ENCODE data around the gene ALG11. TPM values are rescaled to one million over a fixed set of nuclear protein-coding genes. Genes with fewer than 3 reads are reported as not detected.
"Not testable (repeated sequence)": the region's sequence is repeated elsewhere in the genome, so short reads cannot be mapped to it uniquely, and the experiment has no call there.

ALG11 gene
- total RNA-seq, 6 experiments from 2014 or later, result 8.8 to 23.0 (median 15.4) TPM

DNA sequence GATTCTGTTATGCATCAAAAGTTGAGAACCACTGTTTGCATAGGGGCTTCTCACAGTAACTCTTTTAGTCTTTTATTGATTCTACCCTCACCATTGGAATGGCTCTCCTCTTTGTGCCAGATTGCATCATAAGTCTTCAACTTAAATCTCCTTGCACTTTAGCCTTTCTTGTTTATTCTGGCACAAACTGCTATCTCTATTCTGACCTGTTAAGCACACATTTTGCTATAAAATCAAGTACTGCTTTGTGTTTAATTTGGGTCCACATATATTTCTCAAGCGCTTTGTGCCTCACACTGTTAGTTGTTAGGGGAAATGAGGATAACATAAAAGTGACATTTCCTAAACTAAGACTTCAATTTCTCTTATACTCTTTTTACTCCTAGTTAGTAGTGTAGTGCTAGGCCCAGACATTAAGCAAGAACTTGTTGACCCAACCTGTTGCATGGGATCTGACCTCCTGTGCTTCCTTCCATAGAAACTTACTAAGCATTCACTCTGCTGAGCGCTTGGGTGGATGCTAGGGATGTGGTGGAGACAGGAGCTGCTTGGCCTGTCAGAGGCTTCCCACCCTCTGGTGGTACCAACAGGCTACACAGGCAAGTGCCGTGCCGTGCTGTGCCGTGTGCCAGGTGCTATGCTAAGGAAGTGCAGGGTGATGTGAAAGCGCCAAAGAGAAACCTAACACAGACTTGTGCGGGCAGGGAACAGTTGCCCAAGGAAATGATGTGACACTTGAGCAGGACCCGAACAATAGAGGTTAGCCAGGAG is 13.5 kb downstream of the ALG11 start:
- Histone ChIP-seq H3K4me3 (no peak overlapping the region), H3K4me1 (peaks cover 0 to 27% (median 7%) of the 10 kb centered on the region in 4 donors), H3K27me3 (no peaks in the 10 kb centered on the region), H3K27ac (peak overlapping the region in 2 of 3 donors; percentile 18 to 19), H3K9me3 (no peaks in the 10 kb centered on the region), H3K36me3 (peaks cover 0 to 3% (median 0%) of the 10 kb centered on the region in 4 donors)
- ATAC-seq, result peak; percentile 83 to 91 (median 88)
- no peak for DNase-seq
- 64% methylated on average over 8 of the region's 8 CpGs for WGBS (ENCODE audit: insufficient coverage, low coverage, low lambda C conversion rate, missing lambda C conversion rate)
- TF ChIP-seq POLR2A (IDR thresholded peaks at IDR 0.05), result no peak
- TF ChIP-seq, protein P1, sequence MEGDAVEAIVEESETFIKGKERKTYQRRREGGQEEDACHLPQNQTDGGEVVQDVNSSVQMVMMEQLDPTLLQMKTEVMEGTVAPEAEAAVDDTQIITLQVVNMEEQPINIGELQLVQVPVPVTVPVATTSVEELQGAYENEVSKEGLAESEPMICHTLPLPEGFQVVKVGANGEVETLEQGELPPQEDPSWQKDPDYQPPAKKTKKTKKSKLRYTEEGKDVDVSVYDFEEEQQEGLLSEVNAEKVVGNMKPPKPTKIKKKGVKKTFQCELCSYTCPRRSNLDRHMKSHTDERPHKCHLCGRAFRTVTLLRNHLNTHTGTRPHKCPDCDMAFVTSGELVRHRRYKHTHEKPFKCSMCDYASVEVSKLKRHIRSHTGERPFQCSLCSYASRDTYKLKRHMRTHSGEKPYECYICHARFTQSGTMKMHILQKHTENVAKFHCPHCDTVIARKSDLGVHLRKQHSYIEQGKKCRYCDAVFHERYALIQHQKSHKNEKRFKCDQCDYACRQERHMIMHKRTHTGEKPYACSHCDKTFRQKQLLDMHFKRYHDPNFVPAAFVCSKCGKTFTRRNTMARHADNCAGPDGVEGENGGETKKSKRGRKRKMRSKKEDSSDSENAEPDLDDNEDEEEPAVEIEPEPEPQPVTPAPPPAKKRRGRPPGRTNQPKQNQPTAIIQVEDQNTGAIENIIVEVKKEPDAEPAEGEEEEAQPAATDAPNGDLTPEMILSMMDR (IDR thresholded peaks at IDR 0.05), result no peak
- intact Hi-C loops (cut with DNase I), result no loop called here

DNA sequence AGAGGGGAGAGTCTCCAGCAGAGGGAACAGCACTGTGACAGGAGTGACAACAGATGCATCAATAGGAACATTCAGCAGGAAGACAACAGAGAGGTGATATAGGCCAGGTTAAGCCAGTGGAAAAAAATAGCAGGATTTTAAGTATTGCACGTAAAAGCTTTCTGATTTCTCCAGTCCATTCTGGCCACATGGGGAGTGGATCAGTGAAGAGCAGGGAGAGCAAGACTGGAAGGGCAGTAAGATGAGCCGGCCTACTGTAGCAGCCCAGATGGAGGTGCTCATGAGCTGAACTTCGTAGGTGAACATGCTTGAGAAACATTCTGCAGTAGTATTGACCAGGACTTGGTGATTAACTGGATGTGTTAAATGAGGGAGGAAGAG is 14.0 kb downstream of the ALG11 start:
- H3K9me3 ChIP-seq, result no peaks in the 10 kb centered on the region
- H3K27me3 ChIP-seq, result no peaks in the 10 kb centered on the region
- no peak overlapping the region for H3K4me3 ChIP-seq
- H3K36me3 ChIP-seq, result no peaks in the 10 kb centered on the region
- intact Hi-C loops (cut with DNase I), result no loop called here
- TF ChIP-seq, protein P1 (IDR thresholded peaks at IDR 0.05), result peak in 1 of 4 donors; percentile 28
- no peak for TF ChIP-seq POLR2A (IDR thresholded peaks at IDR 0.05)
- peak in 3 of 4 donors; percentile 19 to 43 (median 21) for ATAC-seq
- peaks cover 0 to 27% (median 7%) of the 10 kb centered on the region in 4 donors for H3K4me1 ChIP-seq
- WGBS (ENCODE audit: insufficient coverage, low coverage, low lambda C conversion rate, missing lambda C conversion rate), result 56% methylated on average over 2 of the region's 3 CpGs
- DNase-seq, result no peak
- peak overlapping the region in 2 of 3 donors; percentile 18 to 19 for H3K27ac ChIP-seq

DNA sequence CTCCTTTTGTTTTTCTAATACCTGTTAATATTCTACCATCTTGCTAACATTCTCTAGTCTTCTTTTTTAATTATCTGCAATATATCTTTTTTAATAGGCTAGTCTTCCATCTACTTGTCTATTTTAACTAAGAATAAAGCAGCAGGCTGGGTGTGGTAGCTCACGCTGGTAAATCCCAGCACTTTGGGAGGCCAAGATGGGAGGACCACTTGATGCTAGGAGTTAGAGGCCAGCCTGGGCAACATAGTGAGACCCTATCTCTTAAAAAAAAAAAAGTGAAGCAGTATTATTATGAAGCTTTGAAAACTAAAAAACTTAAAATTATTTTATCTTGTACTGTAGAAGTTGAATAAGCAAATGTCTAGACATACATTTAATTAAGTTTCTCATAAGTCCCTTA is 15.6 kb downstream of the ALG11 start:
- ATAC-seq (no peak), DNase-seq (no peak)
- Histone ChIP-seq H3K4me1 (peaks cover 0 to 27% (median 7%) of the 10 kb centered on the region in 4 donors), H3K27ac (no peak overlapping the region), H3K4me3 (no peak overlapping the region), H3K36me3 (no peaks in the 10 kb centered on the region), H3K27me3 (no peaks in the 10 kb centered on the region), H3K9me3 (no peaks in the 10 kb centered on the region)
- WGBS (ENCODE audit: insufficient coverage, low coverage, low lambda C conversion rate, missing lambda C conversion rate), result 100% methylated on average over 1 of the region's 1 CpG
- intact Hi-C loops (cut with DNase I), result no loop called here
- TF ChIP-seq POLR2A (IDR thresholded peaks at IDR 0.05), result no peak
- TF ChIP-seq, protein P1 (IDR thresholded peaks at IDR 0.05), result no peak

DNA sequence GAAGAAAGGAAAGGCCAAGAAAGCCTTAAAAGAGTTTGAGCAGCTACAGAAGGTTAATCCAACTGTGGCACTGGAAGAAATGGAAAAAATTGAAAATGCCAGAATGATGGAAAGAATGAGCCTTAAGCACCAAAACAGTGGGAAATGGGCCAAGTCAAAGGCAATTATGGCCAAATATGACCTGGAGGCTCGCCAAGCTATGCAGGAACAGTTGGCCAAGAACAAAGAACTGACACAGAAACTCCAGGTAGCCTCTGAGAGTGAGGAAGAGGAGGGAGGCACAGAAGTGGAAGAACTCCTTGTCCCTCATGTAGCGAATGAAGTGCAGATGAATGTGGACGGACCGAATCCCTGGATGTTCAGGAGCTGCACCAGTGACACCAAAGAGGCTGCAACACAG is 17.4 kb downstream of the ALG11 start:
- TF ChIP-seq POLR2A (IDR thresholded peaks at IDR 0.05), result no peak
- TF ChIP-seq, protein P1 (IDR thresholded peaks at IDR 0.05), result no peak
- H3K36me3 ChIP-seq, result no peaks in the 10 kb centered on the region
- DNase-seq (no peak), ATAC-seq (no peak)
- H3K27me3 ChIP-seq, result no peaks in the 10 kb centered on the region
- WGBS (ENCODE audit: insufficient coverage, low coverage, low lambda C conversion rate, missing lambda C conversion rate), result 90% methylated on average over 4 of the region's 4 CpGs
- H3K4me3 ChIP-seq, result no peak overlapping the region
- no peak overlapping the region for H3K27ac ChIP-seq
- intact Hi-C loops (cut with DNase I), result no loop called here
- H3K4me1 ChIP-seq, result peaks cover 0 to 27% (median 7%) of the 10 kb centered on the region in 4 donors
- H3K9me3 ChIP-seq, result no peaks in the 10 kb centered on the region

DNA sequence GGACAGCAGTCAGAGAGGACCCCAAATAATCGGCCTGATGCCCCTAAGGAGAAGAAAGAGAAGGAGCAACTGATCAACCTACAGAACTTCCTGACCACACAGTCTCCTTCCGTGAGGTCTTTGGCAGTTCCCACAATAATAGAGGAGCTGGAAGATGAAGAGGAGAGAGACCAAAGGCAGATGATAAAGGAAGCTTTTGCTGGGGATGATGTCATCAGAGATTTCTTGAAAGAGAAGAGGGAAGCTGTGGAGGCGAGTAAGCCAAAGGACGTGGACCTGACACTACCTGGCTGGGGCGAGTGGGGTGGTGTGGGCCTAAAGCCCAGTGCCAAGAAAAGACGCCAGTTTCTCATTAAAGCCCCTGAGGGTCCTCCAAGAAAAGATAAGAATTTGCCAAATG is 18.2 kb downstream of the ALG11 start:
- WGBS (ENCODE audit: insufficient coverage, low coverage, low lambda C conversion rate, missing lambda C conversion rate), result 93% methylated on average over 2 of the region's 6 CpGs

More for the DNA sequence above, 18.2 kb downstream of the ALG11 start:
- H3K27ac ChIP-seq; DNase-seq; H3K9me3 ChIP-seq; intact Hi-C loops (cut with DNase I); H3K4me3 ChIP-seq; H3K27me3 ChIP-seq; H3K36me3 ChIP-seq; ATAC-seq: not testable (repeated sequence)
- H3K4me1 ChIP-seq, result peaks cover 0 to 18% (median 7%) of the 10 kb centered on the region in 4 donors

Measured in right lobe of liver (tissue), 6 donors.